ENCODE results near the gene CCDC106. TPM values are rescaled to one million over a fixed set of nuclear protein-coding genes. Genes with fewer than 3 reads are reported as not detected.

Gene CCDC106
- total RNA-seq, 4 donors from 2014 or later, result 3.7 to 15.1 (median 8.4) TPM

GRCh38 chr19:55695511-55696290 lies 47.7 kb downstream of the CCDC106 start:
- H3K9me3 ChIP-seq, result no peaks in the 10 kb centered on the region
- H3K27me3 ChIP-seq, result no peaks in the 10 kb centered on the region
- in situ Hi-C loops (cut with MboI; ENCODE audit: low pct_ligation_motif_present in 1 of 4, low pct_unique_long_range_greater_than_20kb in 1 of 4, low sequenced_read_pairs in 3 of 4), result no loop called here
- no peak overlapping the region for H3K4me3 ChIP-seq
- H3K4me1 ChIP-seq, result no peaks in the 10 kb centered on the region
- no peak overlapping the region for H3K27ac ChIP-seq
- H3K36me3 ChIP-seq, result peaks cover 0 to 32% (median 10%) of the 10 kb centered on the region in 4 donors
- 92% methylated on average over 23 of the region's 23 CpGs; no CpG with 5 or more reads in 1 of the 2 donors for WGBS, 2 donors (ENCODE audit: low coverage in 1 of 2)
- no peak for TF ChIP-seq CTCF (IDR thresholded peaks at IDR 0.05)
- no peak for TF ChIP-seq EP300 (IDR thresholded peaks at IDR 0.05; ENCODE audit: low read depth)
- TF ChIP-seq POLR2AphosphoS5 (IDR thresholded peaks at IDR 0.05), result no peak
- no peak for TF ChIP-seq POLR2A (IDR thresholded peaks at IDR 0.05)
- DNase-seq, result no peak
- intact Hi-C loops (cut with DNase I; ENCODE audit: low total_unique reads), result no loop called here

- DNase-seq, result no peak
- intact Hi-C loops (cut with DNase I; ENCODE audit: low total_unique reads) (no loop called here), in situ Hi-C loops (cut with MboI; ENCODE audit: low pct_ligation_motif_present in 1 of 4, low pct_unique_long_range_greater_than_20kb in 1 of 4, low sequenced_read_pairs in 3 of 4) (no loop called here)
- WGBS, 2 donors (ENCODE audit: low coverage in 1 of 2), result 96% methylated on average over 14 of the region's 20 CpGs; no CpG with 5 or more reads in 1 of the 2 donors
- Histone ChIP-seq H3K4me3 (no peak overlapping the region), H3K27me3 (no peaks in the 10 kb centered on the region), H3K27ac (no peak overlapping the region), H3K36me3 (peaks cover 0 to 30% (median 10%) of the 10 kb centered on the region in 4 donors), H3K4me1 (peaks cover 0 to 2% (median under 1%) of the 10 kb centered on the region in 4 donors), H3K9me3 (no peaks in the 10 kb centered on the region)
- TF ChIP-seq EP300 (IDR thresholded peaks at IDR 0.05; ENCODE audit: low read depth) (no peak), POLR2AphosphoS5 (IDR thresholded peaks at IDR 0.05) (no peak), CTCF (IDR thresholded peaks at IDR 0.05) (no peak), POLR2A (IDR thresholded peaks at IDR 0.05) (no peak)
These were observed 48.5 kb downstream of the CCDC106 start for GRCh38 chr19:55696301-55697068.

- no peak for DNase-seq
- peaks cover 0 to 25% (median 8%) of the 10 kb centered on the region in 4 donors for H3K36me3 ChIP-seq
These were observed 49.0 kb downstream of the CCDC106 start for GRCh38 chr19:55697069-55697440.

More at GRCh38 chr19:55697069-55697440, 49.0 kb downstream of the CCDC106 start:
- Histone ChIP-seq H3K4me3 (no peak overlapping the region), H3K4me1 (peaks cover 0 to 7% (median 3%) of the 10 kb centered on the region in 4 donors), H3K27ac (no peak overlapping the region), H3K27me3 (no peaks in the 10 kb centered on the region), H3K9me3 (no peaks in the 10 kb centered on the region)
- intact Hi-C loops (cut with DNase I; ENCODE audit: low total_unique reads) (no loop called here), in situ Hi-C loops (cut with MboI; ENCODE audit: low pct_ligation_motif_present in 1 of 4, low pct_unique_long_range_greater_than_20kb in 1 of 4, low sequenced_read_pairs in 3 of 4) (no loop called here)
- WGBS, 2 donors (ENCODE audit: low coverage in 1 of 2), result 93% methylated on average over 12 of the region's 12 CpGs; no CpG with 5 or more reads in 1 of the 2 donors
- TF ChIP-seq POLR2A (IDR thresholded peaks at IDR 0.05) (no peak), POLR2AphosphoS5 (IDR thresholded peaks at IDR 0.05) (no peak), EP300 (IDR thresholded peaks at IDR 0.05; ENCODE audit: low read depth) (no peak), CTCF (IDR thresholded peaks at IDR 0.05) (no peak)

All from transverse colon (tissue), 4 donors.